ENCODE results near the gene PCDH15.
A peak's percentile ranks its signal among the peaks of the same experiment; 100 is the strongest.

The PCDH15 gene

DNA sequence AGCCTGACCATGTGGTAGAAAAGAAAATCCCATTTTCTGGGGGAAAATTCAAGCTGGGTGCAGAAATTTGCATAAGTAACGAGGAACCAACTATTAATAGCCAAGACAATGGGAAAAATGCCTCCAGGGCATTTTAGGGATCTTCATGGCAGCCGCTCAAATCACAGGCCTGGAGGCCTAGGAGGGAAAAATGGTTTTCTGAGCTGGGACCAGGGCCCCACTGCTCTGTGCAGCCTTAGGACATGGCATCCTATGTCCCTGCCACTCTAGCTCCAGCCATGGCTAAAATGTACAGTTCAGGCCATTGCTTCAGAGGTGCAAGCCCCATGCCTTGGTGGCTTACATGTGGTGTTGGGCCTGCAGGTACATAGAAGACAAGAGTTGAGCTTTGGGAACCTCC lies 459.0 kb downstream of the PCDH15 start:
- no peak for DNase-seq

DNA sequence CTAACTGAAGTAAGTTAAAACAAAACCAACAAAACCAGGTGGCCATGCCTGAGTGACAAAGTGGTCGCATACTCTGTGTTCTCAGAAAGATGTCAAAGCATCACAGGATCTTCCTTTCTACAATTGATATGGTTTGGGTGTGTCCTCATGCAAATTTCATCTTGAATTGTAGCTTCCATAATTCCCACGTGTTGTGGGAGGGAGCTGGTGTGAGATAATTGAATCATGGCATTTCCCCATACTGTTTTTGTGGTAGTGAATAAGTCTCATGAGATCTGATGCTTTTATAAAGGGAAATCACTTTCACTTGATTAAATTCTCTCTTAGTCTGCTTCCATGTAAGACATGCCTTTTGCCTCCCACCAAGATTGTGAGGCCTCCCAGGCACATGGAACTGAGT lies 465.7 kb downstream of the PCDH15 start:
- no peak for DNase-seq

DNA sequence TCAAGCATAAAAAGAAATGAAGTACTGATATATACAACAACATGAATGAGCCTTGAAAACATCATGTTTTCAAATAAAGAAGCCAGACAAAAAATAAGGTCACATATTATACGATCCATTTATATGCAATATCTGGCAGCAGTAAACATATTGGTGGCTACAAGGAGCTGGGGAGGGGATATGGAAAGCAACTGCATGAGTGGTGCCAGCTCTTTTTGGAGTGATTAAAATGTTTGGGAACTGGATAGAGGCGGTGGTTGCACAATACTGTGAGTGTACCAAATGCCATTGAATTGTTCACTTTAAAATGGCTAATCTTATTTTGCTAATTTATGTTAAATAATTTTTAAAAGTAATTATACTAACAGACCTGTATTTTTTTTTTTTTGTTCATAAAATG lies 481.7 kb downstream of the PCDH15 start:
- no peak for DNase-seq

DNA sequence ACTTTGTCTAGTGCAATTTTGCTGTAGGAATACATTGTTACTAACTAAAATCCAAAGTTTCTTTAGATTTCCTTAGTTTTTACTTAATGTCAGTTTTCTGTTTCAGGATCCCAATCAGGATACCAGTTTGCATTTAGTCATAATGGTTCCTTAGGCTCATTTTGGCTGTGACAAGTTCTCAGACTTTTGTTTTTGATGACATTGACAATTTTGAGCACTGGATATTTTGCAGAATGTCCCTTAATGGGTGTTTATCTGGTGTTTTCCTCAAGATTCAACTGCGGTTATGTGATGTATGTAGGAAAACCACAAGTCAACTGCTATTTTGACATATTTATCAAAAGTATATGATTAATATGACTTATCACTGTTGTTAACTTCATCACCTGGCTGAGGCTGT lies 482.6 kb downstream of the PCDH15 start:
- DNase-seq = no peak

DNA sequence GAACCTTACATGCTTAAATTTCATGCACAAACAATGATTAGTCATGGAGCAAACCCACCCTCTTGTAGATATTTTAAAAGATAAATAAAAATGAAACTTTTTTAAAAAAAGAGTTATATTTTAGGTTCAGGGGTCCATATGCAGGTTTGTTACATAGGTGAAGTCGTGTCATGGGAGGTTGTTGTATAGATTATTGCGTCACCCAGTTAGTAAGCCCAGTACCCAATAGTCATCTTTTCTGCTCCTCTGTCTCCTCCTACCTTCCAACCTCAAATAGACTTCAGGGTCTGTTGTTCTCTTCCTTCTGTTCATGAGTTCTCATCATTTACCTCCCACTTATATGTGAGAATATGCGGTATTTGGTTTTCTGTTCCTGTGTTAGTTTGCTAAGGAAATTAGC lies 486.6 kb downstream of the PCDH15 start:
- no peak for DNase-seq

DNA sequence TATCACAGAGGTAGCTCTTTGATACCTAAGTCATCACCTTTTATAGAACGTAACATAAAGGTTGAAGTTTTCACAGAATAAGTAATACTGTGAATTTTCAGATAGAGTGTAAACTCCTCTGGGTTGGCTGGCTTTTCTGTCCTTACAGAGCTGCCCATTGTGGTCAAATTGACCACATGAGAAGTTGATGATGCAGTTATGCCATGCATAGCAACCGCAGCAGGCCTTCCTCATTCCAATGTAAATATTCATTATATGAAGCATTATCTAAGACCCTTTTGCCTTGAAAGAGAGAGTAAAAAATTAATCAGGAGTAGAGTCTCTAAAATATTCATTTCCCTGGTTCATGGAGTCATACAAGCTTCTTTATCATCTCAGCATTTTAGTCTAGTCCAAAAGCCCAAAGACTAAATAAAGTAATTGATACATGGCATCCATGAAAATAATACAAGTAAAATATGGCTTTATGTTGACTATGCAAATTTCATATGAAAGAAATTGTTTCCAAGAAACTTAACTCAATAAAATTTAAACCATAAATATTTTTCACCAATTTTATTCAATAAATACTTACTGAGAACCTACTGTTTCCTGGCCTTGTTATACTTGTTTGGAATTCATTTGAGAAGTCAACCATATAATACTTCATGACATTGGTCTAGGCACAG lies 516.4 kb downstream of the PCDH15 start:
- no peak for DNase-seq

DNA sequence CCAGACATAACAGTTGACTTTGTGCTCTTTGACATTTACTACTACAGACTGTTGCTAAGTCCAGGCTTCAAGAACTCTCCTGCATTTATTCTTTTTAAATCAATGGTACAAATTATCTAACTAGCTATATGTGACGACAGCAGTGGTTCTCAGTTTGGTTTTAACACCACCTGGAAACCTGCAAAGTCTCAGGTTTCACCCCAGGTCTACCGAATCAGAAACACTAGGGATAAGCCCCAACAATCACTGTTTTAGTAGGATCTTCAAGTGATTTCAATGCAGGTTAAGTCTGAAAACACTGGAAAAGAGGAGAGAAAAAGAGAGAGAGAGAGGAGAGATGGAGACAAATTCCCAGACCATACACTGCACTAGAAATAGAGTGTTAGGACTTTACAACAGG lies 519.0 kb downstream of the PCDH15 start:
- DNase-seq = no peak

DNA sequence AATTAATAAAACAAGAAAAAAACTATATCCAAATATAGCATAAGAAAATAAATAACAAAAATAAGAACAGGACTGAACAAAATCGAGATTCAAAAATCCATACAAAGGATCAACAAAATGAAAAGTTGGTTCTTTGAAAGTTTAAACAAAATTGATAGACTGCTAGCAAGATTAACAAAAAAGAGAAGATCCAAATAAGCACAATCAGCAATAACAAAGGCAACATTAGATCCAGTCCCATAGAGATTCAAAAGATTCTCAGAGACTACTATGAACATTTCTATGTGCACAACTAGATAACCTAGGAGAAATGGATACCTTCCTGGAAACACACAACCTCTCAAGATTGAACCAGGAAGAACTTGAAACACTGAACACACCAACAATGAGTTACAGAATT lies 534.6 kb downstream of the PCDH15 start:
- no peak for DNase-seq

DNA sequence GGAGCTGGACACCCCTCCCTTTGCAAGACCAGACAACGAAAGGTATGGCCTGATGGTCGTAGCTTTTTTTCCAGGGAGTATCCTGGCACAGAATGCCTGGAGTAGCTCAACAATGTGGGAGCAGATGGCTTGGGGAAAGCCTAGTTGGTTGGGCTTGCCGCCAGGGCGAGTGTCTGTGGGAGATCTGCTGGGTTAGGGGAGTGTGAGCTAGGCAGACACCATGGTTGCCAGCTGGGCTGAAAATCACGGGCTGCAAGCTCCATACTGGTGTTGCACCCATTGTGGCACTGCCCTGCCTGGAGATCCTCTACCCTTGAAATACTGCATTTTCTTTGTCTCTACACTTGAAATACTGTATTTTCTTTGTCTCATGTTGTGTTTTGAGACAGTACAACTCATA lies 538.3 kb downstream of the PCDH15 start:
- no peak for DNase-seq

DNA sequence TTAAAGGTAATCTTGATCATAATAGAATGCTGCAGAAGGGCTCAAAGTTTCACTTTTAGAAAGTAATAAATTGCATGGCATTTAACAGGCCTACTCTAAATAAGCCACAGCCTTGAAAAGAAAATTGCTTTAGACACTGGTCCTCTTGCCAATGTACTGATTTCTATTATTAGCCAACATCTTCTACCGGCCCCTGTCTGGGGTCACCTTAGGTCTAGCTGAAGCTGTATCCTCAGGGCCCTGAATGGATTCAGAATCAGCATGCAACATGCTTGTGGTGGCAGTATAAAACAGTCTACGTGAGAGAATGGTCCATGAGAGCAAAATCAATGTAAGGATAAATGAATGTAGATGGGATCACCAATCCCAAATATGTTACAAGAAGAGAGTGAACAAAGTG lies 541.9 kb downstream of the PCDH15 start:
- DNase-seq = no peak

DNA sequence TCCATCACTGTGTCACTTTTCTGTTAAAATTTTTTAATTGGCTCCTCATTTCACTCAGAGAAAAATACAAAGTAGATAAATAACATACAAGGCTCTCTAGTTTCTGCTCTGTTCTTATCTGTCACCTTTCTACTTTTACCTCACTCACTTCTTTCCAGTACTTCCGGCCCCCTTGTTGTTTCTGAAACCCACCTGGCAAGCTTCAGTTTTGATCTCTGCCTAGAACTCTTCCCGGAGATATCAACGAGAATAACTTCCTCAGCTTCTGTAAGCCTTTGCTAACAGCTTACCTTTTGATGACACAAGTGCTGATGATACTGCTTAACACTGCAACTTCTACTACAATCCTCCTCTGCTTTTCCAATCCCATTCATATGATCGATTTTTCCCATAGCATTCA lies 566.2 kb downstream of the PCDH15 start:
- DNase-seq = no peak

DNA sequence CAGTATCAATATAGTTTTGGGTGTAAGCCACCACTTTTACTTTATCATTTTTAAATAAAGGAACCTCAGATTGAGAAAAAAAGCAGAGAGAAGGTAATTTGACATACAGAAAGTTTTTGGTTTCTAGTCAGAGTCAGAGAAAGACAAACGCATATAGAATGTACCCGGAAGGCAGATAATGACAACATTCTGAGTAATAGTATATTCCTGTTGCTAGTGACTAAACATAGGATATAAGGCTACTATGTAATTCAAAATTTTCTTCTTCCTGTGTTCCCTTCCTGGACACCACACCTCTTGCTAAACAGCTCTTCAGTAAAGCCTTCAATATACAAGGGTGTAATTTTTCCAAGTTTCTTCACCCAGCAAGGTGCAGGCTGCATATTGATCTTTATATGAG lies 597.6 kb downstream of the PCDH15 start:
- no peak for DNase-seq

DNA sequence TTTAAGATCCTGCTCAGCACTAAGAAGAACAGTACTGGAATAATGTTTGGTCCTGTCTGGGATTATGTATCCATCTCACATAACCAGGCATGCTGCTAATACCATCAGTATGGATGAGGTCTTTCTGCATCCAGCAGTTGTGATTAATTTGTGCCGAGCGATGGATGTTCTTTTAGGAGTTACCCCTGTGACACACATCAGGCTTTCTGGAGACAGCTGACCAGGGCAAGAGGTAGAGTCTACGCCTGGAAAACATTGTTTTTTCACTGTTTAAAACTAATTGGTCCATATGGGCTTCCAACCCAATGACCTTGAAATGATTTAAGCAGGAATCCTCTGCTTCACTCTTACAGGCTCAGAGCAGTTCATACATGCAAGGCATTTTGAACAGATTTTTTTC lies 603.0 kb downstream of the PCDH15 start:
- DNase-seq = no peak

DNA sequence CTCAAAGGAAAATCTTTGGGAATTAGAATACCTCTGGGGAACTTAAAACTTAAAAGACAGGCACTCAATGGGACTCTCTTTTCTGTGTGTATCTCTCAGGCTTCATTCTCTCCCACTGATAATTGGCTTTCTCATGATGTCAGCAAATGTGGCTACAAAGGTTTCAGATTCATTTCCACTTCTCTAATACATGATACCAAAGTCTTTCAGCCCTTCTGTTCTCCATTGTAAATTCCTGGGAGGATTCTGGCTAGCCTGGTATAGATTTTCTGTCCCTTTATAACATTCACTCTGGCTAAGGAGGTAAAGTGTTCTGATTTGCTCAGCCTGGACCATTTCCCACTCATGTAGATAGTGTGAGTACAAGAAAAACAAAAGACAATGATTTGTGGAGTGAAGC lies 606.2 kb downstream of the PCDH15 start:
- no peak for DNase-seq

DNA sequence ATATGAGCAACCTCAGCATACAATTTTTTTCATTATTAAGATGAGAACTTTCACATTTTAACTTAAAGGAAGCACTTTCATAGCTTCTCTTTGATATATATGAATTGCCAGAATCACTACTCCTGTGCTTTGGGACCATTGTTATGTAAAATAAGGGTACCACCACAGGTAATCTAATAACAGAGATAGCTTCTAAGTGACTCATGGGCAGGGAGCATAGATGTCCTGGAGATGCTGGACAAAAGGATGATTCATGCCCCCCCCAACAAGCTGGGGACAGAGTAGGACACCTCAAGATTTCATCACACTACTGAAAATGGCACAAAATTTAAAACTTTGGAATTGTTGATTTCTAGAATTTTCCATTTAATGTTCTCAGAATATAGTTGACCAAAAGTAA lies 641.1 kb downstream of the PCDH15 start:
- no peak for DNase-seq

DNA sequence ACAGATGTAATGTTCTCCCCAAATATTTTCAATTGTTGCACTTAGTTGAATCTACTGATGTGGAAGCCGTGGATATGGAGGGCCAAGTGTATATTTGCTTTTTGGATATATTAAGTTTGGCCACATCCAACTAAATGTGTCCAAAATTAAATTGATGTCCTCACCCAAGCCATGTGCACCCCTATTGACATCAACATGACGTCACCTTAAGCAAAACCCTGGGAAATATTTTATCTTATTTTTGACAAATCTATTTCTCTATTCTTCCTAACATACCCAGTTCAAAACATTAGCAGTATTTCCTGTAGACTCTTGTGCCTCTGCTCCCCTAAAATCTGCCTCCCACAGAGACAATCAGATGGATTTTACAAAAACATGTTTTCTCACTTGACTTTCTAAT lies 652.5 kb downstream of the PCDH15 start:
- DNase-seq = no peak

DNA sequence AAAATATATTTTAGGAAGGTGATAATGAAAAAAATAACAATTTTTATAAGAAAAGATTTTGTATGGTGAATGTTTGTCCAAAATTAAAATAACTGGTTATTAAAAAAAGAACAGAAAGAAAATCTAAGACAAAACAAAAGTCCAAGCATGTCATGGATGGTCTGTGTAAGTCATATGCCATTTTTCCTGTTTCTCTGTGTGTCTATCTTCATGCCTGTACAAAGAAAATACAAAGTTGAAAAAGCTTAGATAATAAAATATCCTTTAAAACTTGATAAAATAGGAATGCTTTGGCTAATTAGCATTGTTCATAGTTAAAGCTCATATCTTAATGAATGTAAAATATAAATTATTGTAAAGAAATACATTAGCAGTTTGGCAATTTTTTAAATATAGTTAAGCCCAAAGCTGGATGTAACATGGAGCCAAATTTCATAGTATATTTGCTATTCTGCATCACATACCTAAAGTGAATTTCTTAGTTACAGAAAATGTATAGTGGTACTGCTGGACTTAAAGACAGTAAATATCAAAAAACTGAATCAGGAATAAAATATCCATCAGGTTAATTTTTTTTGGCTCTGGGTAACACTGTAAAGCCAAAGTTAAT lies 661.1 kb downstream of the PCDH15 start:
- DNase-seq = peak; percentile 1

DNA sequence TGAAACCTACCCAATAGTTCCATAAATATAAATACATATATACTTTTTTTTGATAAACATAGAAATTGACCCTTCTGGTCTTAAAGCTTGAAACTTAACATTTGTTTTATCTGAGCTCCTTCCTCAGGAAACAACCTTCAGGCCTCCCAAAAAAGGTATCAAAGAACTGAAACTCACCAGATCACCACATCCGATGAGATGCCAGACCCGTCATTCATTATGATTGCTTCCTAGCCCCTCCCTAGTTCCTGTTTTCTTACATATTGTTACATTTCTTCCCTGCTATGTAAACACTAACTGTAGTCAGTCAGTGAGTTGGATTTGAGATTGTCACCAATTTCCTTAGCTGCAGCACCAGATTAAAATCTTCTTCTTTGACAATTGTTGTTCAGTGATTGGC lies 663.6 kb downstream of the PCDH15 start:
- DNase-seq = no peak

DNA sequence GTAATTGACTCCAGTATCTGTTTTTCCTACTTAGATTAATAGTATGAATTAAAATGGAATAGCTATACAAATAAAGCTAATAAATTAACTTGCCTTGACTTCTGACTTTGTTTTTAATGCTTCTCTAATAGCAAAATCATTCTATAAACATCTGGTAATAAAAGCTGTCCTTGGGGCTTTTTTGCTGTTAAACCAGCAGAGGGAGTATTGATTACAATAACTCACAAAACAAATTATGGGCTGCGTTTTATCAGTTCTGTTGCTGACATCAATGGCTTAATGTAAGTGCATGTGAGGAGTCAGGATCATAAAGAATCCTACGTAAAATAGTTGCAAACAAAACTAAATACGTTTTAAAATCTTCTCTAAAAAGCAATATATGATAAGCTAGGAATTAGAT lies 667.8 kb downstream of the PCDH15 start:
- no peak for DNase-seq

DNA sequence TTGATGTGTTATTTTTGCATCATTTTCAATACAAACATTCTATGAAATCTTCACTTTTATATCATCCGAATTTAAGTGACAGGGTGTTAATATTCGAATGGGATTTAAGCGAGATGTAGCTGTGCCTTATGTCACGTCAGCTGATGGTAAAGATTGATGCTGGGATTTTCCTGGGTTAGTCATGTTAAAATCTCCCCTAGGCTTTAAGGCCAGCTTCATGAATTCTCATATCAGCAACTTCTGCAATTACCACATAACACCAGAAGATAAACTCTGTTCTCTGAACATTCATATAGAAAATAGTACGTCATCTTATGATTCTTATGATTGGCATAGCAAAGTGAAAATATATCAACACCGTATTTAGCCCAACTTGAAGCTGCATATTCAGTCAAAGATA lies 669.2 kb downstream of the PCDH15 start:
- no peak for DNase-seq

DNA sequence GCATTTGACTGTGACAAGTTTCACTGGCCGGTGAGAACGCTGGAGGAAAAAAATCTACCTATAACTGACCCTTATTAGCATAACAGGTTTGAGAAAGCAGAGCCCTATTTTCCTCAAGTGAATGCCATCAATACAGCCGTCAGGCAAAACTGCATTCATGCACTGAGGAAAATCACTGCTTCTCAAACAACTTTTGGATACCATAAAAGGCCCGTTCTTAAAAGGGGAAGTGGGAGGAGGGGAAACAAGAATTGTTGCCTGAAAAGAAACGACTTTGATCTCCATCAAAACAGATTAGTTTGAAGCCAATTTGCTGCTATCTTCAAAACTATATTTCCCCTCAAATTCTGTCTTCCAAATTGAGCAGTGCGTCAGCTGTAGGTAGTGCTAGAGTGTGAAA lies 670.6 kb downstream of the PCDH15 start:
- DNase-seq = no peak

DNA sequence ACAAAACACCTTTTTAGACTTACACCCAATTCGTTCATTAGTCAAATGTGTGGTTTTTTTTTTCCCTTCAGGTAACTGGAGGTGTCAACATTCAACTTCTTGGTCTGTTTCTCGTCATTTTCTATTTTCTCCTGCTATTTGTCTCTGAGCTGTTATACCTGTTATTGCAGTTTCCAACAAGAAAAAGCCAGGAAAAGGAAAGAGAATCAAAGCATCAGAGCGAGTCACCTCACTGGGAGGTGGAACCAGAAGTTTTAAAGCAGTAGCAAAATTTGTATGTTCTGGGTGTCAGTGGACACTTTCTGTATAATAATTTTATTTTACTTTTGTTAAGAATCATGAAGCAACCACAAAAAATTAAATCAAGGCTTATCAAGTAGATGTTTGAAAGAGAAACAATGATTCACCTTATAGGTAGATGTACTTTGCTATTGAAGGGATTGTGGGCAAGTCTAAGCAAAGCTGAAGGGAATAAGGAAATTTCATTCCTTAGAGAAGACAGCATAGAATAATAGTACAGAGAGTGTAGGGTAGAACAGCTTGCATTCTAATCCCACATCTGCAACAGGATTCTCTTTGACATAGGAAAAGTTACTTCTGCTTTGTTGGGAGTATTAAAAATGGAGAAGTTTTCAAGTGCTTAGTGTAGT lies 675.8 kb downstream of the PCDH15 start:
- no peak for DNase-seq

DNA sequence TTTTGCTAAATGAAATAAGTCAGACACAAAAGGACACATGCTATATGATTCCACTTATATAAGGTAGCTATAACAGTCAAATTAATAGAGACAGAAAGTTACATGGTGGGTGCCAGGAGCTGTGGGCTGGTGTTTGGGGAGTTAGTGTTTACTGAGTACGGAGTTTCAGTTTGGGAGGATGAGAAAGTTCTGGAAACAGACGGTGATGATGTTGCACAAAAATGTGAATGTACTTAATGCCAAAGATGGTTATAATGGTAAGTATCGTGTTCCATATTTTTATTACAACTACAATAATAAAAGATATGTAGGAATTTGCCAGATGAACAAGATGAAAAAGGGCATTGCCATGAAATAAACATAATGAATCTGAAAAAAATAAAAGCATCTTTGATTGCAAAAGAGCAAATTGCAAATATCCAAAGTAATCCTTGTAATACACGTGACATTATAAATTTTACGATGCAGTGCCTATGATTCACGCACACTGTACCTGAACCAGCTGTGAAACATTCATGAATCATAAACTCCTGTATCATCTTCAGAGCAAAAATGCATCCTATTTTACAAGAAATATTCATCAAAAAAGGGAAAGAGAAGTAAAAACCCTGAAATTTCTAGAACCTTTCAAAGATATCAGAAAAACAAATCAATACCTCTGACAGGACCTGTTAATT lies 676.7 kb downstream of the PCDH15 start:
- DNase-seq = no peak

DNA sequence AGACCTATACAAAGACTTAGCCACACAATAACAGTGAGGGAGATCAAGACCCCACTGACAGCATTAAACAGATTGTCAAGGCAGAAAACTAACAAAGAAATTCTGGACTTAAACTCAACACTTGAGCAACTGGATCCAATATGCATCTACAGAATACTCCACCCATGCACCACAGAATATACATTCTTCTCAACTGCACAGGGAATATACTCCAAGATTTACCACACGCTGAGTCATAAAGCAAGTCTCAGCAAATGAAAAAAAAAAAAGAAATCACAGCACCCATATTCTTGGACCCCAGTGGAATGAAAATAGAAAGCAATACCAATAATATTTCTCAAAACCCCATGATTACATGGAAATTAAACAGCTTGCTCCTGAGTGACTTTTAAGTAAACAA lies 680.2 kb downstream of the PCDH15 start:
- no peak for DNase-seq
